Gastrocnemius medialis (tissue), 4 donors: ENCODE data around the gene NOS2.

Experiments used
- POLR2A ChIP-seq, 2 donors: fragments of 450-650 bp; IDR thresholded peaks; one replicate each; pipeline ENCODE4 v1.6.1; 2017; ENCODE audit warnings: antibody characterized with exemption in 2 of 2, mild to moderate bottlenecking in 2 of 2, moderate library complexity in 2 of 2
- TF ChIP-seq, protein P1 (sequence below), 5 experiments: fragments of 450-650 bp in 3 of 5; fragments of 200-600 bp in 2 of 5; sonication (generic) in 2 of 5; IDR thresholded peaks in 4 of 5; conservative IDR thresholded peaks in 1 of 5; 1 replicate in 4 of 5; 2 replicates in 1 of 5; pipeline ENCODE4 v1.5.1; 2016 to 2019; ENCODE audit warnings: antibody characterized with exemption in 5 of 5, mild to moderate bottlenecking in 3 of 5, moderate library complexity in 3 of 5

DNA sequence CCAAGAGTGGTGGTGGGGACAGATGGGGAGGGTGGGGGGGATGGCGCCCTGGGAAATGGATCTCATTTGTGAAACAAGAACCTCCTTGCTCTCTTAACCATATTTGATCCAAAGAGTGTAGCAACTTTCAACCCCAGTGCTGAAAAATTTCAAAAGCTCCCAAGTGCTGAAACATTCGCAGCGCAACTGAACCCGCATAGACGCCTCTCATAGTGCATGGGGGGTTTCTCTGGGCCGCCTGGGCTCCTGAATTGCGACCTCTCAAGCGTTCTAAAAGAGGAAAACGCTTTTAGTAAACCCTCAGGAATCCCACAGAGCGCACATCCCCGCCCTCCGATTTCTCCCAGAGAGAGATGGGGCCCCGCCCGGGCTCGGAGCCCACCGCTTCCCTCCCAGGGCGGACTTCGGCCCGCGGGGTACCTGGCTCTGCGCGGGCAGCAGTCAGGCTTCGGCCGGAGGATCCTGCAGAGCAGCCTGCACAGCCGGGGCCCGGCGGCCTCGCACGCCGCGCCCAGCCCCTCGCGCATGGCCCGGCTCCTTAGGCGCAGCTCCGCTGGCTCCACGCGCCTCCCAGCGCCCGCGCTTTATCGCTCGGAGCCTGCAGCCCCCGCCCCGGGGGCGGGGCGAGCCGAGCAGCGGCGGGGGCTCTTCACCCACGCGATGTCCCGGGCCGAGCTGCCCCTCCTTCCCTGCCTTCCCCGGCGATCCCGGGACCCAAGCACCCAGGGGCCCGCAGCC lies 7.0 kb downstream of the NOS2 start:
- TF ChIP-seq, protein P1, sequence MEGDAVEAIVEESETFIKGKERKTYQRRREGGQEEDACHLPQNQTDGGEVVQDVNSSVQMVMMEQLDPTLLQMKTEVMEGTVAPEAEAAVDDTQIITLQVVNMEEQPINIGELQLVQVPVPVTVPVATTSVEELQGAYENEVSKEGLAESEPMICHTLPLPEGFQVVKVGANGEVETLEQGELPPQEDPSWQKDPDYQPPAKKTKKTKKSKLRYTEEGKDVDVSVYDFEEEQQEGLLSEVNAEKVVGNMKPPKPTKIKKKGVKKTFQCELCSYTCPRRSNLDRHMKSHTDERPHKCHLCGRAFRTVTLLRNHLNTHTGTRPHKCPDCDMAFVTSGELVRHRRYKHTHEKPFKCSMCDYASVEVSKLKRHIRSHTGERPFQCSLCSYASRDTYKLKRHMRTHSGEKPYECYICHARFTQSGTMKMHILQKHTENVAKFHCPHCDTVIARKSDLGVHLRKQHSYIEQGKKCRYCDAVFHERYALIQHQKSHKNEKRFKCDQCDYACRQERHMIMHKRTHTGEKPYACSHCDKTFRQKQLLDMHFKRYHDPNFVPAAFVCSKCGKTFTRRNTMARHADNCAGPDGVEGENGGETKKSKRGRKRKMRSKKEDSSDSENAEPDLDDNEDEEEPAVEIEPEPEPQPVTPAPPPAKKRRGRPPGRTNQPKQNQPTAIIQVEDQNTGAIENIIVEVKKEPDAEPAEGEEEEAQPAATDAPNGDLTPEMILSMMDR (IDR thresholded peaks at IDR 0.05 in 4 of 5, conservative IDR thresholded peaks at IDR 0.05 in 1 of 5), result no peak
- TF ChIP-seq POLR2A (IDR thresholded peaks at IDR 0.05), result no peak
